Neural cell (in vitro differentiated cells): ENCODE measurements around the gene NOPCHAP1.

ENCODE experiments used
- CTCF ChIP-seq: fragments of 450-650 bp; IDR thresholded peaks from 2 replicates; pipeline ENCODE4 v1.5.1; 2014; ENCODE audit warnings: antibody characterized with exemption, mild to moderate bottlenecking, moderate library complexity; ENCODE audit not compliant: poor library complexity, severe bottlenecking
- EP300 ChIP-seq: fragments of 450-650 bp; conservative IDR thresholded peaks from 2 replicates; pipeline ENCODE4 v1.6.1; 2014; ENCODE audit warnings: antibody characterized with exemption, mild to moderate bottlenecking, moderate library complexity; ENCODE audit not compliant: poor library complexity, severe bottlenecking
- EZH2 ChIP-seq: fragments of 200-600, 300-800 bp; shearing (Covaris generic), sonication (generic); IDR thresholded peaks from 2 replicates; pipeline ENCODE4 v1.6.1; 2014; ENCODE audit warnings: antibody characterized with exemption, low read length, borderline replicate concordance, mild to moderate bottlenecking; ENCODE audit not compliant: insufficient read depth, poor library complexity, severe bottlenecking
- POLR2AphosphoS5 ChIP-seq: IDR thresholded peaks from 2 replicates; pipeline ENCODE4 v1.6.1; 2012
- TAF1 ChIP-seq: IDR thresholded peaks from 2 replicates; pipeline ENCODE4 v1.6.1; 2012; ENCODE audit warnings: low read depth

- TF ChIP-seq EZH2 (no peak), EP300 (no peak), CTCF (no peak), TAF1 (no peak), POLR2AphosphoS5 (peak; percentile 72)
Measured at GRCh38 chr12:105013892-105014291, 27.8 kb downstream of the NOPCHAP1 start.
